Heart left ventricle (tissue), 13 donors: ENCODE results near the gene TSC22D3.

ENCODE experiments used
- CTCF ChIP-seq, 12 donors: fragments of 200-600 bp; sonication (generic) in 4 of 12; IDR thresholded peaks; one replicate each; pipeline versions ENCODE4 v1.5.0 to v1.8.0; 2018 to 2022; ENCODE audit warnings: antibody characterized with exemption in 12 of 12, mild to moderate bottlenecking in 5 of 12
- POLR2A ChIP-seq, 2 donors: fragments of 450-650 bp; IDR thresholded peaks; one replicate each; pipeline ENCODE4 v1.6.1; 2017; ENCODE audit warnings: antibody characterized with exemption in 2 of 2, mild to moderate bottlenecking in 2 of 2, moderate library complexity in 2 of 2
- donor health status: ischemic (EF 13 %, LVEDD 7.1; RV severe dilation, severe dysfunction).
- donor health status: DM: no; HTN: yes; CAD: no.
- donor health status: DM: no; HTN: no; CAD: no.
- donor health status: ischemic (EF 25% LVEDD 6.9; RV normal size, moderate dysfunction).
- donor health status: ischemic (EF 25% LVEDD 5.7; RV mildly dilated, moderate dysfunction).
- donor health status: ischemic (EF 35%, LVEDD 5.7; RV mildly dilated, moderate dysfunction).
- donor health status: nonischemic (EF 11% LVEDD 7.7; RV severe dilation, severe dysfunction).
- donor health status: DM: yes; HTN: yes; CAD: no.
- donor health status: PGD.
- donor health status: ischemic (EF 29% LVEDD 5.4; RV normal size, mild dysfunction).
- donor health status: nonischemic (EF 23%, LVEDD 6.1; RV moderate dilation, normal function).

DNA sequence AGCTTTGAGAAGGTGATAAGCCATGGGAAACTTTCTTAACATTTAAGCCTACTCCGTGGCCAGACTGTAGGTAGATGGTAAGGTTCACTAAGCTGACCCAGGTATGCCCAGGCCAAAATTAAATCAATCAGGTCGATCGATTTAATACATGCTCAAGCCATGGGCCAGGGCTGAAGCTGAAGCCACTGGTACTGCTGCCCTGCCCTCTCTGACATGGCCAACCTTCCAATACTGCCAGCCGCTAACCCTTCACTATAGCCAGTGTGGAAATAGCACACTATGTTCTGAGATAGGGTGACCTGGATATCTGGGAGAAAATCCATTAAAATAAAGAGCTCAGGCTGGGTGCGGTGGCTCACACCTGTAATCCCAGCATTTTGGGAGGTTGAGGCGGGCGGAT lies 31.6 kb downstream of the TSC22D3 start:
- no peak for TF ChIP-seq POLR2A (IDR thresholded peaks at IDR 0.05)
- no peak for TF ChIP-seq CTCF (IDR thresholded peaks at IDR 0.05)
